Keratinocyte (primary cell): ENCODE results near the gene CFLAR. TPM values are rescaled to one million over a fixed set of nuclear protein-coding genes. Genes with fewer than 3 reads are reported as not detected.

Experiments
- DNase-seq: peaks from one replicate; pipeline ENCODE4 v3.0.0-alpha.2; 2011; ENCODE audit warnings: low read depth, missing footprints, low spot score
- FAIRE-seq: peaks from 2 replicates; lab custom pipeline; 2011; peaks lifted over from hg19 to GRCh38; lab: Jason Lieb, UNC
- H2AFZ ChIP-seq: 2 replicates; pipeline ENCODE4 v1.6.0; 2012; ENCODE audit warnings: low read length, control low read depth, inconsistent platforms; ENCODE audit not compliant: control insufficient read depth
- H3K27ac ChIP-seq: 2 replicates; pipeline ENCODE4 v1.5.1; 2011; ENCODE audit warnings: low read length; ENCODE audit not compliant: control insufficient read depth, insufficient read depth
- H3K27me3 ChIP-seq: 3 replicates; pipeline ENCODE4 v1.6.0; 2011; ENCODE audit warnings: low read length; ENCODE audit not compliant: control insufficient read depth, insufficient read depth; ENCODE audit errors: extremely low read depth
- H3K36me3 ChIP-seq, 2 experiments: 2 replicates in 1 of 2; 3 replicates in 1 of 2; pipeline ENCODE4 v1.5.1; 2011; ENCODE audit warnings: low read length in 2 of 2, mild to moderate bottlenecking in 1 of 2; ENCODE audit not compliant: control insufficient read depth in 2 of 2, insufficient read depth in 2 of 2; ENCODE audit errors: extremely low read depth in 1 of 2
- H3K4me1 ChIP-seq: 3 replicates; pipeline ENCODE4 v1.5.1; 2011; ENCODE audit warnings: low read length; ENCODE audit not compliant: control insufficient read depth, insufficient read depth; ENCODE audit errors: extremely low read depth
- H3K4me2 ChIP-seq: 3 replicates; pipeline ENCODE4 v1.6.0; 2011; ENCODE audit warnings: low read depth, low read length; ENCODE audit not compliant: control insufficient read depth, insufficient read depth; ENCODE audit errors: extremely low read depth
- H3K4me3 ChIP-seq, 3 experiments: fragments of 200-600 bp in 1 of 3; sonication (generic) in 1 of 3; 2 replicates in 2 of 3; 3 replicates in 1 of 3; pipeline ENCODE4 v1.5.1; 2011 to 2016; ENCODE audit warnings: low read length in 3 of 3, mild to moderate bottlenecking in 3 of 3, control low read depth in 2 of 3, inconsistent platforms in 1 of 3, low read depth in 1 of 3, mixed read lengths in 1 of 3, mixed run types in 1 of 3, moderate library complexity in 1 of 3; ENCODE audit not compliant: control insufficient read depth in 2 of 3, insufficient read depth in 2 of 3; ENCODE audit errors: extremely low read depth in 1 of 3
- H3K79me2 ChIP-seq: 2 replicates; pipeline ENCODE4 v1.6.0; 2012; ENCODE audit warnings: low read length; ENCODE audit not compliant: control insufficient read depth, insufficient read depth
- H3K9ac ChIP-seq: 3 replicates; pipeline ENCODE4 v1.6.0; 2011; ENCODE audit warnings: low read length; ENCODE audit not compliant: control insufficient read depth, insufficient read depth; ENCODE audit errors: extremely low read depth
- H3K9me1 ChIP-seq: 3 replicates; pipeline ENCODE4 v1.6.0; 2011; ENCODE audit warnings: low read length; ENCODE audit not compliant: control insufficient read depth, insufficient read depth; ENCODE audit errors: extremely low read depth
- H3K9me3 ChIP-seq: 2 replicates; pipeline ENCODE4 v1.5.1; 2012; ENCODE audit warnings: low read depth, low read length; ENCODE audit not compliant: control insufficient read depth
- H4K20me1 ChIP-seq: 3 replicates; pipeline ENCODE4 v1.6.0; 2011; ENCODE audit warnings: low read length; ENCODE audit not compliant: control insufficient read depth, insufficient read depth; ENCODE audit errors: extremely low read depth
- EZH2 ChIP-seq: IDR thresholded peaks from one replicate; pipeline ENCODE4 v1.6.1; 2012; ENCODE audit warnings: inconsistent platforms, mild to moderate bottlenecking, low read length, moderate library complexity
- dilution Hi-C: fragments of 300-500 bp; cut with MboI; formaldehyde crosslinking; loops from one replicate; pipeline ENCODE4 v1.7.0; 2020; ENCODE audit warnings: low sequenced_read_pairs; ENCODE audit not compliant: extremely low pct_ligation_motif_present
- polyA plus RNA-seq, 5 experiments: library from polyadenylated mRNA; depleted of rRNA in 3 of 5; stranded (reverse) in 3 of 5; stranded (forward) in 1 of 5; unstranded in 1 of 5; fragments of >200 nt; gene quantifications; 1 replicate in 1 of 5; 2 replicates in 3 of 5; 3 replicates in 1 of 5; pipeline versions ENCODE4 v1.2.1 to v1.2.3, GENCODE V29; 2011 to 2012; ENCODE audit warnings: missing spikeins in 2 of 5, low read depth in 1 of 5, low replicate concordance in 1 of 5
- TF ChIP-seq, protein P1 (sequence below), 3 experiments: IDR thresholded peaks in 1 of 3; conservative IDR thresholded peaks in 1 of 3; optimal IDR thresholded peaks in 1 of 3; 2 replicates in 2 of 3; 3 replicates in 1 of 3; pipeline versions ENCODE3 to v1.5.1; 2011; ENCODE audit warnings: low read length in 3 of 3, mild to moderate bottlenecking in 3 of 3, moderate library complexity in 2 of 3, control low read depth in 1 of 3, inconsistent platforms in 1 of 3; ENCODE audit not compliant: insufficient read depth in 2 of 3; ENCODE audit errors: extremely low read depth in 1 of 3

CFLAR gene
- polyA plus RNA-seq, 1 donor (not counting 4 experiments of a cell fraction or from before 2014, with no cell fraction given), result 37.3 TPM

DNA sequence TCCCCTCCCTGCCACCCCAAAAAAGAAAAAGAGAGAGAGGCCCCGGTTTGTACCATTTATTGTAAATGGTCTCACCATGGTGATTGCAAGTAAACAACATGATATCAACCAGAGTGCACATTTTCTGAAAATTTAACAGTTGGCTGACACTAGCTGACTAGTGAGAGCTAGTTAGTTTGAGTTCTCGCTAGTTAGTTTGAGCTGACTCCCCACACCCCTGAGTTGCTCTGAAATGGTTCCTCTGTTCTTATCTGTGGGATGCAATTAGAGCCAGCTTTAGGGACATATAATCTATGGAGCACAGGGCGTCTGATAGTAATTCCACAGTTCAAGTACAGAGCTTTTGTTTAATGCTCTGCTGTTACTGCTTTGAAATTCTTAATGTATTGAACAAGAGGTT is 80.0 kb downstream of the CFLAR start:
- Histone ChIP-seq H3K9me1 (no peaks in the 10 kb centered on the region), H3K27ac (no peak overlapping the region), H3K79me2 (no peaks in the 10 kb centered on the region), H2AFZ (no peak overlapping the region), H3K9ac (no peak overlapping the region), H4K20me1 (no peaks in the 10 kb centered on the region), H3K4me2 (no peak overlapping the region), H3K36me3 (peaks cover 3 to 8% of the 10 kb centered on the region in 2 experiments), H3K4me1 (no peaks in the 10 kb centered on the region), H3K27me3 (no peaks in the 10 kb centered on the region), H3K9me3 (no peaks in the 10 kb centered on the region), H3K4me3 (no peak overlapping the region)
- DNase-seq (no peak), FAIRE-seq (no peak)
- TF ChIP-seq EZH2, result no peak
- TF ChIP-seq, protein P1, sequence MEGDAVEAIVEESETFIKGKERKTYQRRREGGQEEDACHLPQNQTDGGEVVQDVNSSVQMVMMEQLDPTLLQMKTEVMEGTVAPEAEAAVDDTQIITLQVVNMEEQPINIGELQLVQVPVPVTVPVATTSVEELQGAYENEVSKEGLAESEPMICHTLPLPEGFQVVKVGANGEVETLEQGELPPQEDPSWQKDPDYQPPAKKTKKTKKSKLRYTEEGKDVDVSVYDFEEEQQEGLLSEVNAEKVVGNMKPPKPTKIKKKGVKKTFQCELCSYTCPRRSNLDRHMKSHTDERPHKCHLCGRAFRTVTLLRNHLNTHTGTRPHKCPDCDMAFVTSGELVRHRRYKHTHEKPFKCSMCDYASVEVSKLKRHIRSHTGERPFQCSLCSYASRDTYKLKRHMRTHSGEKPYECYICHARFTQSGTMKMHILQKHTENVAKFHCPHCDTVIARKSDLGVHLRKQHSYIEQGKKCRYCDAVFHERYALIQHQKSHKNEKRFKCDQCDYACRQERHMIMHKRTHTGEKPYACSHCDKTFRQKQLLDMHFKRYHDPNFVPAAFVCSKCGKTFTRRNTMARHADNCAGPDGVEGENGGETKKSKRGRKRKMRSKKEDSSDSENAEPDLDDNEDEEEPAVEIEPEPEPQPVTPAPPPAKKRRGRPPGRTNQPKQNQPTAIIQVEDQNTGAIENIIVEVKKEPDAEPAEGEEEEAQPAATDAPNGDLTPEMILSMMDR (optimal IDR thresholded peaks at IDR 0.05 in 1 of 3, IDR thresholded peaks at IDR 0.05 in 1 of 3, conservative IDR thresholded peaks at IDR 0.05 in 1 of 3; ENCODE audit: extremely low read depth in 1 of 3, insufficient read depth in 2 of 3, low read length in 3 of 3), result no peak
- dilution Hi-C loops, result no loop called here

DNA sequence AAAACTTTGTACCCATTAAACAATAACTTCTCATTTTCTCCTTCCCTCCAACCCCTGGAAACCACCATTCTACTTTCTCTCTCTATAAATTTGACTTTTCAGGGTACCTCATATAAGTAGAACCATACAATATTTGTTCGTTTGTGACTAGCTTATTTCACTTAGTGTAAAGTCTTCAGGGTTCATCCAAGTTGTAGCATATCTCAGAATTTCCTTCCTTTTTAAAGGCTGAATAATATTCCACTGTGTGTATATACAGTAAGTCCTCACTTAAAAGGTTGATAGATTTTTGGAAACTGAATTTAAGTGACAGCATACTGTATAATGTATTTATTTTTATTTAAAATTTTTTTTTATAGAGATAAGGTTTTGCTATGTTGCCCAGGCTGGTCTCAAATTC is 80.8 kb downstream of the CFLAR start:
- DNase-seq, result no peak
- Histone ChIP-seq H3K9me1 (no peaks in the 10 kb centered on the region), H4K20me1 (no peaks in the 10 kb centered on the region), H3K4me1 (no peaks in the 10 kb centered on the region), H3K27ac (no peak overlapping the region), H3K4me3 (no peak overlapping the region), H3K27me3 (no peaks in the 10 kb centered on the region), H3K9ac (no peak overlapping the region), H2AFZ (no peak overlapping the region), H3K36me3 (peaks cover 5 to 8% of the 10 kb centered on the region in 2 experiments), H3K79me2 (no peaks in the 10 kb centered on the region), H3K4me2 (no peak overlapping the region), H3K9me3 (no peaks in the 10 kb centered on the region)
- no peak for FAIRE-seq
- TF ChIP-seq, protein P1 (optimal IDR thresholded peaks at IDR 0.05 in 1 of 3, IDR thresholded peaks at IDR 0.05 in 1 of 3, conservative IDR thresholded peaks at IDR 0.05 in 1 of 3; ENCODE audit: extremely low read depth in 1 of 3, insufficient read depth in 2 of 3, low read length in 3 of 3), result no peak
- TF ChIP-seq EZH2, result no peak
- dilution Hi-C loops, result no loop called here
